SK-N-MC (cell line): ENCODE data around the gene PATZ1.

Experiments used
- DNase-seq: peaks from one replicate; pipeline ENCODE4 v3.0.0-alpha.2; 2011; ENCODE audit warnings: low read depth, low spot score
- H3K27ac ChIP-seq: fragments of 200-600 bp; sonication (generic); 2 replicates; pipeline ENCODE4 v1.5.1; 2016; ENCODE audit warnings: mixed run types
- H3K36me3 ChIP-seq: fragments of 200-600 bp; sonication (generic); 2 replicates; pipeline ENCODE4 v1.6.1; 2017; ENCODE audit warnings: antibody characterized with exemption, low read length, mixed read lengths; ENCODE audit not compliant: insufficient read depth
- H3K4me3 ChIP-seq: fragments of 200-600 bp; sonication (generic); 2 replicates; pipeline ENCODE4 v1.5.1; 2016
- H3K9ac ChIP-seq: fragments of 200-600 bp; sonication (generic); 2 replicates; pipeline ENCODE4 v1.8.0; 2017; ENCODE audit warnings: mixed run types, mixed read lengths; ENCODE audit not compliant: insufficient read length
- H3K9me3 ChIP-seq: fragments of 200-600 bp; sonication (generic); 2 replicates; pipeline ENCODE4 v1.6.1; 2017; ENCODE audit warnings: low read depth, mild to moderate bottlenecking, antibody characterized with exemption, low read length, moderate library complexity, mixed read lengths
- EZH2 ChIP-seq: fragments of 200-600 bp; sonication (generic); IDR thresholded peaks from one replicate; pipeline ENCODE4 v1.6.1; 2017; ENCODE audit warnings: antibody characterized with exemption
- FOXP2 ChIP-seq: optimal IDR thresholded peaks from 2 replicates; pipeline ENCODE3; 2011; ENCODE audit warnings: mild to moderate bottlenecking, moderate library complexity; ENCODE audit not compliant: insufficient read depth; ENCODE audit errors: extremely low read length, control extremely low read depth
- POLR2AphosphoS5 ChIP-seq: IDR thresholded peaks from 2 replicates; pipeline ENCODE4 v1.6.1; 2012; ENCODE audit warnings: mild to moderate bottlenecking, low read depth, low read length, borderline replicate concordance

PATZ1 gene

DNA sequence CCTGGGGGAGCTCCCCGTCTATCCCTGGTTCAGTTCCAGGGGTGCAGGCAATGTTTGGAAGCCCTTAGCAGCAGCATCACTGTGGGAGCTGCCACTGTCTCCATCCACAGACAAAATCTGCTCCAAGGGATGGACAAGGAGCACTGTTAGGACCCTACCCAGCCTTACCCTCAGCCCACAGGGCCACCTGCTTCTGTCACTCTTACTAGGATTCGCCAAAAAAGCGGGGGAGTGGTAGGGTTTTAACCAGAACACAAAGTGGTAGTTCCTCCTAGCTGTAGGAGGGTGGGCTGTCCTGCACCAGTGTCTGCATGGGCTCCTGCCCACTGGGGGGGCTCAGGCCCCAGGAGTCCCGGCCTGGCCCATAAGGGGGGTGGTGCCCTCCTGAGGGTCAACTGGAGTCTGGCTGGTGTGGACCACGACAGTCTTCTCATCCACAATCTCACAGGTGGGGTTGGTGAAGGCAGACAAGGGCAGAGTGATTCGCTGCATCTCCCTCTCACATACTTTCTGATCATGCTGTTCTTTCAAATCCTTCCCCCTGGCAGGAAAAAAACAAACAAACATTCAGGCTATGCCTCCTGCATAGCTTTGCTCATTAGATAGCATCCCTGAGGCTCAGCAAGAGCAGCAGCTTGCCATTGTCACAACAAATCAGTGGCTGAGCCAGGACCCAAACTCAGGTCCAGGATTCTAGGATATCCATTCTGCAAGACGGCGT lies 63.2 kb downstream of the PATZ1 start:
- no peak overlapping the region for H3K9ac ChIP-seq
- no peak for DNase-seq
- TF ChIP-seq FOXP2 (no peak), EZH2 (no peak), POLR2AphosphoS5 (no peak)

DNA sequence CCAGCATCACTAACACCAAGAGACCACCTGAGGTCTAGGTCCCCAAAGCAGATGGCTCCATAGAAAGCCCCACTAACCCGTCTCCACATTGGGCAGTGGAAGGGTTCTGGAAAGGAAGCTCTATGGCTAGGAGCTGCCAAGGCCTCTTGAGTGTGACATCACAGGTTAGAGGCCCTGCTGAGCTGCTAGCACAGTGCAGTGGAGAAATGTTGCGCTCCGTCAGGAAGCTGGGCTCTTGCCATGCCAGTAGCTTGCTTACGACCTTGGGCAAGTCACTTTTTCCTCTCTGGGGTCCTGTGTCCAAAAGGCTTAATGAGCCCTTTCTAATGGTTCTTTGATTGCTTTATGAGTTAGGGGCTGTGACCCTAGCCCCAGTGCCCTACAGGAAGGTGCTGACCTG lies 64.4 kb downstream of the PATZ1 start:
- TF ChIP-seq POLR2AphosphoS5, result no peak
- TF ChIP-seq FOXP2, result no peak
- no peak for TF ChIP-seq EZH2

More for the DNA sequence above, 63.2 kb downstream of the PATZ1 start:
- H3K27ac ChIP-seq, result no peak overlapping the region
- H3K9me3 ChIP-seq, result no peaks in the 10 kb centered on the region
- no peak overlapping the region for H3K4me3 ChIP-seq
- no peaks in the 10 kb centered on the region for H3K36me3 ChIP-seq

DNA sequence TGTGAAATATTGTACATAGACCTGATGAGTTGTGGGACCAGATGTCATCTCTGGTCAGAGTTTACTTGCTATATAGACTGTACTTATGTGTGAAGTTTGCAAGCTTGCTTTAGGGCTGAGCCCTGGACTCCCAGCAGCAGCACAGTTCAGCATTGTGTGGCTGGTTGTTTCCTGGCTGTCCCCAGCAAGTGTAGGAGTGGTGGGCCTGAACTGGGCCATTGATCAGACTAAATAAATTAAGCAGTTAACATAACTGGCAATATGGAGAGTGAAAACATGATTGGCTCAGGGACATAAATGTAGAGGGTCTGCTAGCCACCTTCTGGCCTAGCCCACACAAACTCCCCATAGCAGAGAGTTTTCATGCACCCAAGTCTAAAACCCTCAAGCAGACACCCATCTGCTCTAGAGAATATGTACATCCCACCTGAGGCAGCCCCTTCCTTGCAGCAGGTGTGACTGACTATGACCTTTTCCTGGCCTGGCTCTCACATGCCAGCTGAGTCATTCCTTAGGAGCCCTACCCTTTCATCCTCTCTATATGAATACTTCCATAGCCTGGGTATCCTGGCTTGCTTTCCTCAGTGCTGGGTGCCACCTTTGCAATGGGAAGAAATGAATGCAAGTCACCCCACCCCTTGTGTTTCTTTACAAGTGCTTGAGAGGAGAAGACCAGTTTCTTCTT lies 66.2 kb downstream of the PATZ1 start:
- DNase-seq, result no peak
- TF ChIP-seq FOXP2 (no peak), POLR2AphosphoS5 (no peak), EZH2 (no peak)
- H3K27ac ChIP-seq, result no peak overlapping the region

More for the DNA sequence above, 64.4 kb downstream of the PATZ1 start:
- Histone ChIP-seq H3K27ac (no peak overlapping the region), H3K4me3 (no peak overlapping the region), H3K9ac (no peak overlapping the region), H3K36me3 (no peaks in the 10 kb centered on the region), H3K9me3 (no peaks in the 10 kb centered on the region)
- DNase-seq, result no peak

DNA sequence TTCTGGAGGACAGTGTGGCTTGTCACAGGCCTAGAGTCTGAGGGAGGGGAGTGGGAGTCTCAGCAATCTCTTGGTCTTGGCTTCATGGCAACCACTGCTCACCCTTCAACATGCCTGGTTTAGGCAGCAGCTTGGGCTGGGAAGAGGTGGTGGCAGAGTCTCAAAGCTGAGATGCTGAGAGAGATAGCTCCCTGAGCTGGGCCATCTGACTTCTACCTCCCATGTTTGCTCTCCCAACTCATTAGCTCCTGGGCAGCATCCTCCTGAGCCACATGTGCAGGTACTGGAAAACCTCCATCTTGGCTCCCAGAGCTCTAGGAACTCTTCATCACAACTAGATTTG lies 66.8 kb downstream of the PATZ1 start:
- no peak overlapping the region for H3K4me3 ChIP-seq
- no peak overlapping the region for H3K9ac ChIP-seq
- no peaks in the 10 kb centered on the region for H3K9me3 ChIP-seq
- TF ChIP-seq EZH2, result no peak
- TF ChIP-seq POLR2AphosphoS5, result no peak
- H3K36me3 ChIP-seq, result no peaks in the 10 kb centered on the region
- H3K27ac ChIP-seq, result no peak overlapping the region
- no peak for DNase-seq

More for the DNA sequence above, 66.2 kb downstream of the PATZ1 start:
- no peaks in the 10 kb centered on the region for H3K36me3 ChIP-seq
- no peaks in the 10 kb centered on the region for H3K9me3 ChIP-seq
- no peak overlapping the region for H3K4me3 ChIP-seq
- no peak overlapping the region for H3K9ac ChIP-seq

DNA sequence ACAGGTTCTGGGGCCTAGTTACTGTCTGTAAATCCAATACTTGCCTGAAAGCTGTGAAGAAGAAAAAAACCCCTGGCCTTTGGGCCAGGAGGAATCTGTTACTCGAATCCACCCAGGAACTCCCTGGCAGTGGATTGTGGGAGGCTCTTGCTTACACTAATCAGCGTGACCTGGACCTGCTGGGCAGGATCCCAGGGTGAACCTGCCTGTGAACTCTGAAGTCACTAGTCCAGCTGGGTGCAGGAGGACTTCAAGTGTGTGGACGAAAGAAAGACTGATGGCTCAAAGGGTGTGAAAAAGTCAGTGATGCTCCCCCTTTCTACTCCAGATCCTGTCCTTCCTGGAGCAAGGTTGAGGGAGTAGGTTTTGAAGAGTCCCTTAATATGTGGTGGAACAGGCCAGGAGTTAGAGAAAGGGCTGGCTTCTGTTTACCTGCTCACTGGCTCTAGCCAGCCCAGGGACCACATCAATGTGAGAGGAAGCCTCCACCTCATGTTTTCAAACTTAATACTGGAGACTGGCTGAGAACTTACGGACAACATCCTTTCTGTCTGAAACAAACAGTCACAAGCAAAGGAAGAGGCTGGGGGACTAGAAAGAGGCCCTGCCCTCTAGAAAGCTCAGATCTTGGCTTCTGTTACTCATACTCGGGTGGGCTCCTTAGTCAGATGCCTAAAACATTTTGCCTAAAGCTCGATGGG lies 67.4 kb downstream of the PATZ1 start:
- no peak overlapping the region for H3K4me3 ChIP-seq
- DNase-seq, result no peak
- H3K36me3 ChIP-seq, result no peaks in the 10 kb centered on the region
- no peak overlapping the region for H3K27ac ChIP-seq
- H3K9me3 ChIP-seq, result no peaks in the 10 kb centered on the region
- no peak overlapping the region for H3K9ac ChIP-seq
- no peak for TF ChIP-seq POLR2AphosphoS5

DNA sequence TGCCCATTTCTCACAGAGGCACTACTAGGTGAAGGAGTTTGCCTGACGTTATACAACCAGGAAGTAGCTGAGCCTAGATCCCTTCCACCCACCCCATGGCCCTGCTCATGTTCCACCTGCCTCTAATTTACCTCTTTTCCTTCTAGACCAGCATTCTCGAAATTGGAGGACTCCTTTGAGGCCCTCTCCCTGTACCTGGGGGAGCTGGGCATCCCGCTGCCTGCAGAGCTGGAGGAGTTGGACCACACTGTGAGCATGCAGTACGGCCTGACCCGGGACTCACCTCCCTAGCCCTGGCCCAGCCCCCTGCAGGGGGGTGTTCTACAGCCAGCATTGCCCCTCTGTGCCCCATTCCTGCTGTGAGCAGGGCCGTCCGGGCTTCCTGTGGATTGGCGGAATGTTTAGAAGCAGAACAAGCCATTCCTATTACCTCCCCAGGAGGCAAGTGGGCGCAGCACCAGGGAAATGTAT lies 68.0 kb downstream of the PATZ1 start:
- H3K36me3 ChIP-seq, result no peaks in the 10 kb centered on the region

DNA sequence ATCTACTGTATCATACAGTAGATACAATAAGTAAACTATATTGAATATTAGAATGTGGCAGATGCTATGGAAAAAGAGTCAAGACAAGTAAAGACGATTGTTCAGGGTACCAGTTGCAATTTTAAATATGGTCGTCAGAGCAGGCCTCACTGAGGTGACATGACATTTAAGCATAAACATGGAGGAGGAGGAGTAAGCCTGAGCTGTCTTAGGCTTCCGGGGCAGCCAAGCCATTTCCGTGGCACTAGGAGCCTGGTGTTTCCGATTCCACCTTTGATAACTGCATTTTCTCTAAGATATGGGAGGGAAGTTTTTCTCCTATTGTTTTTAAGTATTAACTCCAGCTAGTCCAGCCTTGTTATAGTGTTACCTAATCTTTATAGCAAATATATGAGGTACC lies 68.4 kb downstream of the PATZ1 start:
- Histone ChIP-seq H3K27ac (no peak overlapping the region), H3K9ac (no peak overlapping the region), H3K9me3 (no peaks in the 10 kb centered on the region), H3K36me3 (no peaks in the 10 kb centered on the region), H3K4me3 (no peak overlapping the region)
- TF ChIP-seq EZH2 (no peak), FOXP2 (no peak), POLR2AphosphoS5 (no peak)
- DNase-seq, result no peak

More for the DNA sequence above, 68.0 kb downstream of the PATZ1 start:
- Histone ChIP-seq H3K9me3 (no peaks in the 10 kb centered on the region), H3K9ac (no peak overlapping the region), H3K27ac (no peak overlapping the region), H3K4me3 (no peak overlapping the region)
- no peak for DNase-seq
- TF ChIP-seq FOXP2, result no peak
- no peak for TF ChIP-seq POLR2AphosphoS5
- no peak for TF ChIP-seq EZH2

DNA sequence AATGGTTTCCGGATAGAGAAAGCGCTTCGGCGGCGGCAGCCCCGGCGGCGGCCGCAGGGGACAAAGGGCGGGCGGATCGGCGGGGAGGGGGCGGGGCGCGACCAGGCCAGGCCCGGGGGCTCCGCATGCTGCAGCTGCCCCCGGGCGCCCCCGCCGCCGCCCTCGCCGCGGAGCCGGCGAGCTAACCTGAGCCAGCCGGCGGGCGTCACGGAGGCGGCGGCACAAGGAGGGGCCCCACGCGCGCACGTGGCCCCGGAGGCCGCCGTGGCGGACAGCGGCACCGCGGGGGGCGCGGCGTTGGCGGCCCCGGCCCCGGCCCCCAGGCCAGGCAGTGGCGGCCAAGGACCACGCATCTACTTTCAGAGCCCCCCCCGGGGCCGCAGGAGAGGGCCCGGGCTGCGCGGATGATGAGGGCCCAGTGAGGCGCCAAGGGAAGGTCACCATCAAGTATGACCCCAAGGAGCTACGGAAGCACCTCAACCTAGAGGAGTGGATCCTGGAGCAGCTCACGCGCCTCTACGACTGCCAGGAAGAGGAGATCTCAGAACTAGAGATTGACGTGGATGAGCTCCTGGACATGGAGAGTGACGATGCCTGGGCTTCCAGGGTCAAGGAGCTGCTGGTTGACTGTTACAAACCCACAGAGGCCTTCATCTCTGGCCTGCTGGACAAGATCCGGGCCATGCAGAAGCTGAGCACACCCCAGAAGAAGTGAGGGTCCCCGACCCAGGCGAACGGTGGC lies 69.5 kb downstream of the PATZ1 start:
- Histone ChIP-seq H3K27ac (no peak overlapping the region), H3K4me3 (no peak overlapping the region), H3K36me3 (no peaks in the 10 kb centered on the region), H3K9me3 (no peaks in the 10 kb centered on the region), H3K9ac (no peak overlapping the region)
- TF ChIP-seq POLR2AphosphoS5 (no peak), FOXP2 (no peak), EZH2 (no peak)
- DNase-seq, result no peak
